Suprapubic skin (tissue), 4 donors: ENCODE results near the gene PPT1. TPM values are rescaled to one million over a fixed set of nuclear protein-coding genes. Genes with fewer than 3 reads are reported as not detected.

Source experiments
- DNase-seq, 2 donors: peaks; one replicate each; pipeline ENCODE4 v3.0.0-alpha.2; 2019; ENCODE audit warnings: low spot score in 2 of 2
- H3K27ac ChIP-seq: fragments of 200-600 bp; sonication (generic); one replicate; pipeline ENCODE4 v1.5.1; 2019
- H3K27me3 ChIP-seq: fragments of 200-600 bp; sonication (generic); one replicate; pipeline ENCODE4 v1.5.1; 2019
- H3K36me3 ChIP-seq: fragments of 200-600 bp; sonication (generic); one replicate; pipeline ENCODE4 v1.5.1; 2019
- H3K4me1 ChIP-seq: fragments of 200-600 bp; sonication (generic); one replicate; pipeline ENCODE4 v1.5.1; 2019
- H3K4me3 ChIP-seq: fragments of 200-600 bp; sonication (generic); one replicate; pipeline ENCODE4 v1.5.1; 2019; ENCODE audit warnings: mild to moderate bottlenecking
- H3K9me3 ChIP-seq: fragments of 200-600 bp; sonication (generic); one replicate; pipeline ENCODE4 v1.5.1; 2019
- EP300 ChIP-seq: sonication (generic); formaldehyde crosslinking; IDR thresholded peaks from one replicate; pipeline ENCODE4 v1.6.1; 2017; ENCODE audit warnings: antibody characterized with exemption
- POLR2A ChIP-seq, 2 donors: fragments of 450-650 bp; IDR thresholded peaks; one replicate each; pipeline ENCODE4 v1.6.1; 2017; ENCODE audit warnings: antibody characterized with exemption in 2 of 2, mild to moderate bottlenecking in 2 of 2, moderate library complexity in 2 of 2
- POLR2AphosphoS5 ChIP-seq, 3 donors: sonication (generic); formaldehyde crosslinking; IDR thresholded peaks; one replicate each; pipeline ENCODE4 v1.6.1; 2017; ENCODE audit warnings: antibody characterized with exemption in 3 of 3
- WGBS: methylation state at CpG from one replicate; pipeline ENCODE4 v1.1.5; 2018; 5-methylcytosine and 5-hydroxymethylcytosine counted together
- total RNA-seq, 4 donors: library from RNA; depleted of rRNA; stranded (reverse); fragments of >200 nt; gene quantifications; one replicate each; pipeline ENCODE4 v1.1.0, GENCODE V29; 2016
- TF ChIP-seq, protein P1 (sequence below), 2 donors: fragments of 200-600 bp in 1 of 2; fragments of 450-650 bp in 1 of 2; sonication (generic) in 1 of 2; IDR thresholded peaks; one replicate each; pipeline ENCODE4 v1.5.1; 2016 to 2019; ENCODE audit warnings: antibody characterized with exemption in 2 of 2, mild to moderate bottlenecking in 1 of 2, moderate library complexity in 1 of 2

The PPT1 gene
- total RNA-seq, 4 donors from 2014 or later: 33.5 to 57.7 (median 42.6) TPM

DNA sequence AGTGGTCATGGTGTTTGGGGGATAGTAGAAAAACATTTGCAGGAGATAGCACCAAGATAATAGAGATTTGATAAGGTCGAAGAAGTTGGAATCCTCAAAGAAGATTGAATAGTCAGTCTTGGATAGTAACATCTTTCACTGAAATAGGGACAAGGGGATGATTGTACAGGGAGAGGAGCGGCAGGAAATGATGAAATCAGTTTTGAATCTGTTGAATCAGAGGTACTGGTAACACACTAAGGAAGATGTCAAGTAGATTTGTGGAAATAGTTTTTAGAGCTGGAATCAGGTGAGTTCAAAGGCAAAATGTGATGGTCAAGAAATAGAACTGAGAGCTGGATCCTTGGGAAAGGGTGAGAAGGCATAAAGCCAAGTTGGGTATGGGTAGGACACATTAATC is 30.0 kb downstream of the PPT1 start:
- no peak for DNase-seq
- no peak overlapping the region for H3K4me3 ChIP-seq
- H3K27ac ChIP-seq: no peak overlapping the region
- H3K4me1 ChIP-seq: no peaks in the 10 kb centered on the region
- TF ChIP-seq, protein P1, sequence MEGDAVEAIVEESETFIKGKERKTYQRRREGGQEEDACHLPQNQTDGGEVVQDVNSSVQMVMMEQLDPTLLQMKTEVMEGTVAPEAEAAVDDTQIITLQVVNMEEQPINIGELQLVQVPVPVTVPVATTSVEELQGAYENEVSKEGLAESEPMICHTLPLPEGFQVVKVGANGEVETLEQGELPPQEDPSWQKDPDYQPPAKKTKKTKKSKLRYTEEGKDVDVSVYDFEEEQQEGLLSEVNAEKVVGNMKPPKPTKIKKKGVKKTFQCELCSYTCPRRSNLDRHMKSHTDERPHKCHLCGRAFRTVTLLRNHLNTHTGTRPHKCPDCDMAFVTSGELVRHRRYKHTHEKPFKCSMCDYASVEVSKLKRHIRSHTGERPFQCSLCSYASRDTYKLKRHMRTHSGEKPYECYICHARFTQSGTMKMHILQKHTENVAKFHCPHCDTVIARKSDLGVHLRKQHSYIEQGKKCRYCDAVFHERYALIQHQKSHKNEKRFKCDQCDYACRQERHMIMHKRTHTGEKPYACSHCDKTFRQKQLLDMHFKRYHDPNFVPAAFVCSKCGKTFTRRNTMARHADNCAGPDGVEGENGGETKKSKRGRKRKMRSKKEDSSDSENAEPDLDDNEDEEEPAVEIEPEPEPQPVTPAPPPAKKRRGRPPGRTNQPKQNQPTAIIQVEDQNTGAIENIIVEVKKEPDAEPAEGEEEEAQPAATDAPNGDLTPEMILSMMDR (IDR thresholded peaks at IDR 0.05): no peak
- no peak for TF ChIP-seq EP300
- no peak for TF ChIP-seq POLR2A (IDR thresholded peaks at IDR 0.05)
- TF ChIP-seq POLR2AphosphoS5 (IDR thresholded peaks at IDR 0.05): no peak
- no peaks in the 10 kb centered on the region for H3K27me3 ChIP-seq
- H3K9me3 ChIP-seq: no peaks in the 10 kb centered on the region
- H3K36me3 ChIP-seq: peaks cover 100% of the 10 kb centered on the region
- WGBS: 84% methylated on average over 2 of the region's 2 CpGs

DNA sequence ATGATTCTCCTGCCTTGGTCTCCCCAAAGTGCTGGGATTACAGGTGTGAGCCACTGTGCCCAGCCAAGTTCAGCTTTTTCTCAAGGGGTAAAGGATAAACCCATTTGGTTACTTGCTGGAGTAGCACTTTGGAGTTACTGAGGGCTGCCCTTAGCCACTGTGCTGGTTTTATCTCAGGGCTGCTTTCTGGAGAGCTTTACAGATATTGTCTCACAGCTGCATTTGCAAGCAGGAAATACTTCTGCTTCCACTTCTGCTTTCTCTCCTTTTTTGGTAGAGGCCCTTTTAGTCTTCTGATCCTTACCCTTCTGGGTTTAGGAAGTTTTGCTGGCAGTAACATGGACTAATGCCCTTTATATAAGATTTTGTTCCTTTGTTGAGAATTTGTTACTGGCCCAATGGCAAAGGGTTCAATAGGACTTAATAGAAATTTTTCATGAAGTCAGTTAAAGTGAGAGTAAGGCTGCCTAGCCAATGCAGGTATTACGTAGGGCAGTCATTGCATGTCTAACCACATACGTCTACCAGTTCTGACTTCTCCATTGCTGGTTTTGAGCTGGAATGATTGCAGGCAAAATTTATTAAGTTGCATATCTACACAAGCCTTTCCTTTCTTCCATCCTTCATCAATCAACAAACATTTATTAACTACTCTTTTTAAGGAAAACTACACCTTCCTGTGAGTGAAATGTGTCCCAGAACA is 32.1 kb downstream of the PPT1 start:
- no peak for DNase-seq
- 86% methylated on average over 2 of the region's 2 CpGs for WGBS
- H3K27ac ChIP-seq: no peak overlapping the region
- H3K9me3 ChIP-seq: no peaks in the 10 kb centered on the region
- peaks cover 7% of the 10 kb centered on the region for H3K4me1 ChIP-seq
- TF ChIP-seq EP300 (no peak), POLR2A (IDR thresholded peaks at IDR 0.05) (no peak), POLR2AphosphoS5 (IDR thresholded peaks at IDR 0.05) (no peak)
- TF ChIP-seq, protein P1 (IDR thresholded peaks at IDR 0.05): no peak
- H3K36me3 ChIP-seq: peaks cover 100% of the 10 kb centered on the region
- H3K4me3 ChIP-seq: no peak overlapping the region
- no peaks in the 10 kb centered on the region for H3K27me3 ChIP-seq

DNA sequence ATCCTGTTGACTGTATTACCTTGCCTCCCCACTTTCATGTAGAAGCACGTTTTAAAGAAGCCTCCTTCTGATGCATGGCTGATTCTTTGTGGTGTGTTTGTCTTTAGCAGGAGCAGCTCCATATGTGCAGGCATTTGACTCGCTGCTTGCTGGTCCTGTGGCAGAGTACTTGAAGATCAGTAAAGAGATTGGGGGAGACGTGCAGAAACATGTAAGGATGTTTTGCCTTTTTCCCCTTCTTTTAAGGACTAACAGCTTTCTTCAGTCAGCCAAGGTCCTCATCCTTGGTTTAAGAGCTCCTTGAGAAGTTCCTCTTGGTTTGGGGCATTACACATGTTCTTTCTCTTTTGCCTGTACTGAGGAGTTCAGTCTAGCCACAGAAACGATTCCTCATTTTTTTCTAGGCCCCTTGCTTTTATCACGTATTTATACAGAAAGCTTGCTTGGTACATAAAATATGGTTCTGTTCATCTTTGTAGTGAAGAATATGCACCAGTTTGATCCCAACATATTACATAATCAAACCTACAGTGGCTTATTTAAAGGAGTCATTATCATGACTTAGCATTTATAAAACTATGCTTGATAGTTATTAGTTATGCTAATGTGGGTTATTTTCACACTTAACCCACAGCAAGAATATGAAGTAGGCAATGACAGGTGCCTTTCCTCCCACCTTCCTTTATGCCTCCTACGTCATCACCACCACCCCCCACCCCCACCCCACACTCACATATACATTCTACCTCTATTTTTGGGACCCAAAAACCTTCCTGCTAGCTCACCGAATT is 36.9 kb downstream of the PPT1 start:
- H3K4me3 ChIP-seq: no peak overlapping the region
- no peaks in the 10 kb centered on the region for H3K27me3 ChIP-seq
- peaks cover 63% of the 10 kb centered on the region for H3K36me3 ChIP-seq
- no peak for DNase-seq
- peak overlapping the region; percentile 34 for H3K27ac ChIP-seq
- no peaks in the 10 kb centered on the region for H3K9me3 ChIP-seq
- H3K4me1 ChIP-seq: peaks cover 42% of the 10 kb centered on the region
- no peak for TF ChIP-seq POLR2A (IDR thresholded peaks at IDR 0.05)
- TF ChIP-seq EP300: no peak
- WGBS: 58% methylated on average over 7 of the region's 7 CpGs

DNA sequence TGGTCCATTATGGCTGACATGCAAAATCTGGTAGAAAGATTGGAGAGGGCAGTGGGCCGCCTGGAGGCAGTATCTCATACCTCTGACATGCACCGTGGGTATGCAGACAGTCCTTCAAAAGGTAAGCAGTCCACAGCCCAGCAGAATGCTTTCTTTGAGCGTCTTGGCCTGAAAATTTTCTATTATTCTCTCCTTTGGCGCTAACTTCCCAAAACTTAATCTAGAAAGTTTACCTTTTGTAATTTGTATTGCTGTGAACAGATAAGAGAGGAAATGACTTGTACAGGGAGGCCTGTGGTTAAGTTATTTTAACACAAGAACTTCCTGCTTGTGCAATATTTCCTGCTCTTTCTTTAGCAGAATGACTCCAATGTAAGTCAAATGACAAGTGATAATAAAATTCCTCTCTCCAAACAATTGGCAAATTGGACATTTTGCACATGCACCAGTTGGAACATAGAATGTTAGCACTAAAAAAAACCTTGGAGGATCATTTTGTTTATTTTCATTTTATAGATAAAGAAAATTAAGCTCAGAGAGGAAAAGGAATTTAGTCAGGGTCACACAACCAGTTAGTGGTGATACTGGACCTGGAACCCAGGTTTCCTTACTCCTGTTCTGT is 37.6 kb downstream of the PPT1 start:
- no peak for TF ChIP-seq POLR2A (IDR thresholded peaks at IDR 0.05)
- TF ChIP-seq, protein P1 (IDR thresholded peaks at IDR 0.05): no peak
- DNase-seq: no peak
- Histone ChIP-seq H3K4me1 (peaks cover 42% of the 10 kb centered on the region), H3K9me3 (no peaks in the 10 kb centered on the region), H3K27ac (peak overlapping the region; percentile 34), H3K4me3 (no peak overlapping the region), H3K36me3 (peaks cover 56% of the 10 kb centered on the region), H3K27me3 (no peaks in the 10 kb centered on the region)
- WGBS: 61% methylated on average over 4 of the region's 4 CpGs

DNA sequence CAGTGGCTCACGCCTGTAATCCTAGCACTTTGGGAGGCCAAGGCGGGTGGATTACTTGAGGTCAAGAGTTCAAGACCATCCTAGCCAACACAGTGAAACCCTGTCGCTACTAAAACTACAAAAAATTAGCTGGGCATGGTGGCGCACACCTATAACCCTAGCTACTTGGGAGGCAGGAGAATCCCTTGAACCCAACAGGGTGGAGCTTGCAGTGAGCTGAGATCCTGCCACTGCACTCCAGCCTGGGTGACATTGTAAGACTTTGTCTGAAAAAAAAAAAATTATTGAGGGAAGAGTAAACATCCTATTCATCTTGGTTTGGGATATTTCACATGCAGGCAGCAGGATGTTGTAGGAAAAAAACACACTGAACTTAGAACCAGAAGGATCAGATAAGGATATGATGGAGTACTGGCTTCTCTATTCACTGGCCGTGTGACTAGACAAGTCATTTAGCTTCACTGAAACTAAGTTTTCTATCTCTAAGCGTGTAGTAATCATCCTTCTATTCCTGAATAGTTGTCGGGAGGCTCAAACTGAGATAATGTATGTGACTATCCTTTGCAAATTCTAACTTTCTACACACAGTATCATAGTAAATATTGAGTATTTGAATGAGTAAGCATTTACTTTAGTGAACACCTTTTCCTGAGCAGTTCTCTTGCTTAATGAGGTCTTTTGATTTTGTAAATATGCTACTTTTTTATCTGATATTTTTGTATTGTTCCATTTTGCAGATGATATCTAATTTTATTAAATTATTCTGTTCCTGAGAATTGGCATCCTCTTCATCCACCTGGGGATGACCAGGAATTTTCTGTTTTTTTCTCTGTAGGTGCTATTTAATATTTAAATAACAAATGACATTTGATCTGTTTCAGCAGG is 38.4 kb downstream of the PPT1 start:
- peaks cover 42% of the 10 kb centered on the region for H3K4me1 ChIP-seq
- WGBS: 87% methylated on average over 7 of the region's 7 CpGs
- DNase-seq: no peak
- peaks cover 48% of the 10 kb centered on the region for H3K36me3 ChIP-seq
- no peak for TF ChIP-seq POLR2A (IDR thresholded peaks at IDR 0.05)
- H3K27ac ChIP-seq: no peak overlapping the region
- H3K9me3 ChIP-seq: no peaks in the 10 kb centered on the region
- no peak overlapping the region for H3K4me3 ChIP-seq
- H3K27me3 ChIP-seq: no peaks in the 10 kb centered on the region
